Stimulated activated CD4-positive, alpha-beta T cell treated with anti-CD3 and anti-CD28 coated beads, Interleukin-15, amount 100 ng/mL, for 48 hours (primary cell): ENCODE measurements around the gene TMEM94.
"Not testable (repeated sequence)": the region's sequence is repeated elsewhere in the genome, so short reads cannot be mapped to it uniquely, and the experiment has no call there.

Experiments
- DNase-seq, 2 donors: peaks; one replicate each; pipeline ENCODE4 v3.0.0-alpha.2; 2020; ENCODE audit warnings: low read depth in 2 of 2

TMEM94 gene

DNA sequence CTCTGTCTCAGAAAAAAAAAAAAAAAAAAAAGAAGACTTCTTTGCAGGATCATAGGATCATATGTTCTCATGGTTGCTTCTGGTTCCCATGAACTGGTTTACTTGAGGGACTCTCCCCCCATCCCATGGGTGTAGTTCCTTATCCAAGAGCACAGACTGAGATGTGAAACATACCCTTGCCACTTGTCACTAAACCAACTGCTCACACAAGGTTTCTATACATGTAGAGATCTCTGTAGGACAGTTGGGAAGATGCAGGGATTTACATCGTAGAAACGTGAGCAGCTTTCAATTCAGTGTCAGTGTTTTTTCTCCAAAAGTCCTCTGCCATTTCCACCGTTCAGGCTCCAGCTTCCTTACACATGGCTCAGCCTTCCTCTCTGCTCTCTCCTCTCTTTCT is 11.1 kb upstream of the TMEM94 start:
- no peak for DNase-seq

DNA sequence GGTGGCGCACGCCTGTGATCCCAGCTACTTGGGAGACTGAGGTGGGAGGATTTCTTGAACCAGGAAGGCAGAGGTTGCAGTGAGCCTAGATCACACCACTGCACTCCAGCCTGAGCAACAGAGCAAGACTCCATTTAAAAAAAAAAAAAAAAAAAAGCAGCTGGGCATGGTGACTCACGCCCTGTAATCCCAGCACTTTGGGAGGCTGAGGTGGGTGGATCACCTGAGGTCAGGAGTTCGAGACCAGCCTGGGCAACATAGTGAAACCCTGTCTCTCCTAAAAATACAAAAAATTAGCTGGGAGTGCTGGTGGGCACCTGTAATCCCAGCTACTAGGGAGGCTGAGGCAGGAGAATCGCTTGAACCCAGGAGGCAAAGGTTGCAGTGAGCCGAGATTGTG is 10.5 kb upstream of the TMEM94 start:
- not testable (repeated sequence) for DNase-seq

DNA sequence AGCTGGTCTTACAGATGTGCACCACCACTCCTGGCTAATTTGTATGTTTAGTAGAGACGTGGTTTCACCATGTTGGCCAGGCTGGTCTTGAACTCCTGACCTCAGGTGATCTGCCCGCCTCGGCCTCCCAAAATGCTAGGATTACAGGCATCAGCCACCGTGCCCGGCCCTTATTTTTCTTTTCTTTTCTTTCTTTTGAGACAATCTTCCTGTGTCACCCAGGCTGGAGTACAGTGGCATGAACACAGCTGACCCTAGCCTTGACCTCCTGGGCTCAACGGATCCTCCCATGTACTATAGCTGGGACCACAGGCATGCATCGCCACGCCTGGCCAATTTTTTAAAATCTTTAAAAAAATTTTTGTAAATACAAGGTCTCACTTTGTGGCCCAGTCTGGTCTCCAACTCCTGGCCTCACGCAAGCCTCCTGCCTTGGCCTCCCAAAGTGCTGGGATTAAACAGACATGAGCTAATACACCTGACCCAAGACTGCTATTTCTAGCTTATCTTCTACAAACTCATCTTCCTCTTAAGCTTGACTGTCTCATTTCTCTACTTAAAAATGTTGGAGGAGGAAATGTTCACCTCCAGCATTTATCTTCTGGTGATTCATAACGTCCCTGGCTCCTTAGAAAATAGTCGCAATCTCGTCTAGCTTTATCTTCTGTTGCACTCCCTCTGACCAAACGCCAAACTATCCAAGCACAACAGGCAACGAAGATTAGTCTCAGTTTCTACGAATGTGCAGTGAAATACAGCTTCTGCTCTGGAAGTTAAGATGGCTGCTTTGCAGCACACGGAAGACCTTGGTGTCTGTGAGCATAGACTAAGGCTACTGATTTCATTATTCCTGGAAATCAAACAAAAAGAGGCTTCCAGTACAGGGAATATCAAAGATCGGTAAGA is 8.2 kb upstream of the TMEM94 start:
- DNase-seq = no peak

DNA sequence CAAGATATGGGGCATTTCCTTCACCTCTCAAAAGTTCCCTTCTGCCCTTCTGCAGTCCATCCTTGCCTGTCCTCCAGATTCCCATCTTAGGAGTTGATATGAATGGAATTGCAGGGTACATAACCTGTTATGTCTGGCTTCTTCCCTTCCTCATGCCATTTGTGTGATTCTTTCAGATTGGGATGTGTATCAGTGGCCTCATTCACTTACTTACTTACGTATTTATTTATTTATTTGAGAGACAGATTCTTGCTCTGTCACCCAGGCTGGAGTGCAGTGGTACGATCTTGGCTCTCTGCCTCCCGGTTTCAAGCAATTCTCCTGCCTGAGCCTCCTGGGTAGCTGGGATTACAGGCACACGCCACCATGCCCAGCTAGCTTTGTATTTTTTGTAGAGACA is 6.2 kb upstream of the TMEM94 start:
- DNase-seq = no peak

DNA sequence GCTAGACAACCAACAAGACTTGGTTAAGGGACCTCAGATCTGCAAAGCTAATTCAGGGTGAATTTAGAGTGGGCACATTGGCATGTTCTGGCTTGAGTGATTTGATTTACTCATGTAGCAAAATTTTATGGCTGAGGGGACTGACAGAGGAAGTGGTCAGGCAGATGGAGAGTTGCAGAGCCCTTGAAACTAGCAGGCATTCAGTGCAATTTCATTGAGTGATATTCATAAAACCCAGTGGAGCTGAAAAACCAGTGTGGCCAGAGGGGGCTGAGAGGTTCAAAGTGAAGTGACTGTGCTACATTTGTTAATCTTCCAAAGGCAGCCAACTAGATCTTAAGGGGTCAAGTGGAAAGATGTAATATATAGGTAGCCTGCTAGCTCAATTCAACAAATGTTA is 2.2 kb upstream of the TMEM94 start:
- DNase-seq = no peak

DNA sequence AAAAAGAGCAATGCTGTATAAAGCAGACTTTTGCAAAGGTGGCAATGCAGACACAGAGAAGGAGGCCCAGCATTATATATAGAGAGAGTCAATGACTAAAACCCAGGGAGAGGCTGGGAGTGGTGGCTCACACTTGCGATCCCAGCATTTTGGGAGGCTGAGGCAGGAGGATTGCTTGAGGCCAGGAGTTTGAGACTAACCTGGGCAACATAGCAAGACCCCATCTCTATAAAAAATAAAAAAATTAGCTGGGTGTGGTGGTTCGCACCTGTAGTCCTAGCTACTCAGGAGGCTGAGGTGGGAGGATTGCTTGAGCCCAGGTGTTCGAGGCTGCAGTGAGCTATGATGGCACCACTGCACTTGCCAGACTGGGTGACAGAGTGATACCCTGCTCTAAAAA is 1.8 kb upstream of the TMEM94 start:
- DNase-seq = not testable (repeated sequence)

DNA sequence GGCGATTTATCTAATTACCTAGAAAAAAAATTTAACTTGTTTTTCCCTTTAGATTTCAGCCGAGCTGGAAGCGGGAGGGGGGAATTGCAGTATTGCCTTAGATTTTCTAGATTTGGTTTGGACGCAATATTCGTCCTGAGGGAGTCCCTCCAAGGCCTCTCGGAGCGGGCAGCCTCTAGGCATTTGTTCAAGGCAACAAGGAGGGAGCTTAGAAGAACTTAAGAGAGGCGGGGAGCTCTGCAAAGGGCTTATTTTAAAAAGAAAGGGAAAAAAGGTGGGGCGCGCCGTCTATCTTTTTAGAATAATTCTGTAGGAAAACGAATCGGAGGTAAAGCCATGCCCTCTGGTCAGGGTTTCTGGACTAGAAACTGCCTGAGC is 407 bp upstream of the TMEM94 start:
- DNase-seq = no peak

DNA sequence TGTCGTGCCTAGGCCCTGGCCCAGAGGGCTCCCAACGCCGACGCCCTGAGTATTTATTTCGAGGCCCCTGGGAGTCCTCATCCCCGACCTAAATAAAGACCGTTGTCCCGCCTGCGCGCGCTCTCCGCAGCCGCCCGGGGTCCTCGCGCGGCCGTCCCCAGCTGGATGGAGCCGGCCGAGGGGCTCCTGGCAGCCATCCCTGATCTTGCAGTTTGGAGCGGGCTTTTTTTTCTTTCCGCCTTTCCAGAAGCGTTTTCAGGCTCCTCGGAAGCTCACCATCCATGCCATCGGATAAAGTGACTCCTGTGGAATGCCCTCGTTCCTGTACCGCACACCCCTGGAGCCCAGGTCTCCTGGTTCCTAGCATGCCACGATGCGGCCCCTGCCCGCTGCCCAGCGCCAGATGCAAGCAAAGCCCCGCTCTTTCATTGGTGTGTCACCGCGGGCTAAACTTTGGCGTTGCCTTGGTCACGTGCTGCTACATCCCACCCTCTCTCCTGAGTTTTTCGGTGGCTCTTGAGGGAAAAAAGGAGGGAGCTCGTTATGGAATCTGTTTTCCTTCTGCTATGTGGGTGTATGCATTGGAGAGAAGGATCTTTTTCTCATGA is 716 bp downstream of the TMEM94 start:
- no peak for DNase-seq

DNA sequence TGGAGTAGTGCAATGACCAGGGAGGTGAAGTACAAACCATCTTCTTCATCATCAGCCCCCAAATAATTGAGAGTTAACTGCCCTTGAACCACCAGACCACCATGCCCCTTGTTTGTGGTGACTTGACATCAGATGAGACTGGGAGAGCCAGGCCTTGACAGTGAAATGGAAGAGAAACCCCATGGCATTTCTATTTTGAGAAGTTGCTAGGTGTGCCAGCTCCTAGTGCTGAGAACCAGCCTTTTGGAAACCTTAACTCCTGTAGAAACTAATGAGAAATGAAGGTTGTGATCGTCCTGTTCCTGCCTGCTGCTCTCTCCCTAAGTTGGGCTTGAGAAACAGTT is 2.8 kb downstream of the TMEM94 start:
- DNase-seq = no peak

DNA sequence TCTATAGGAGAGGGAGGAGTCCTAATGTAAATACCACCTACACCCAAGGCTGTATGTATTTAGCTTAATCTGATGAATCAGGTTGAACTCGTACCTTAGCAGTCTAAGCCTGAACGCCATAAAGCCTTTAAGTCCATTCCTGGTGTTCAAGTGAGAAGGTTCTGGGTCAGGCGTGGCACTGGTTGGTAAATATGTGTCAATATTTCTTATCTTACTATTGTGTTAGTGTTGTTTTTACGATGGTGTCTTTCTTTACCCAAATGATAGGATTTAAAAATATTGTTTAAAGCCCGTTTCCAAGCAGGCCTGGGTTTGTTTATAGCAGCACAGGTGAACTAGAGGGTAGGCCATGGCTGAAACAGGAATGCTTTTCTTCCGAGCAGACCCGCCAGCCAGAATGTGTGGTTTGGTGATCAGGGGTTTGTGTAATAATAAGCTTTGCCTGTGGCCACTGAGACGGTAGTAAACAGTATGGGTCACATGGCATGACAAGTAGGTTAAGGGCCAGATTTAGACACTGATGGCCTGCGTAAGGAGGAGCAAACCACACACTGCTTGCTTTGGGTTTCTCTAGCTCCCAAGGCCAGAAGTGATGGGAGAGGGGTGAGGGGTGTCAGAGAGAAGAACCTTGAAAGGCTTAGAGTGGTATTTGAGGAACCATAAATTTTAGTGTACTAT is 3.3 kb downstream of the TMEM94 start:
- DNase-seq = no peak

DNA sequence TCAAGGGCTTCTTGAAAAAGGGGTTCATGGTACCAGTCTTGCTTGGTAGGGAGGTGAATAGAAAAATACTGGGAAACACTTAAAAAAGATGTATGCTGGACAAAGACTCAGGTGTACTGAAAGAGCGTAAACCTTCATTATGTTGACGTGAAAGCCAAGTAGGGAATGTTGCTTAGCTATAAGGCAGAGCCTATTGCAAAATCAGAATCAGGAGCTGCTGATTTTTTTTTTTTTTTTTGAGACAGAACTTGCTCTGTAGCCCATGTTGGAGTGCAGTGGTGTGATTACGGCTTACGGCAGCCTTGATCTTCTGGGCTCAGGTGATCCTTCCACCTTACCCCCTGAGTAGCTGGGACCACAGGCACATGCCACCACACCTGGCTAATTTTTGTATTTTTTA is 3.9 kb downstream of the TMEM94 start:
- DNase-seq = no peak

DNA sequence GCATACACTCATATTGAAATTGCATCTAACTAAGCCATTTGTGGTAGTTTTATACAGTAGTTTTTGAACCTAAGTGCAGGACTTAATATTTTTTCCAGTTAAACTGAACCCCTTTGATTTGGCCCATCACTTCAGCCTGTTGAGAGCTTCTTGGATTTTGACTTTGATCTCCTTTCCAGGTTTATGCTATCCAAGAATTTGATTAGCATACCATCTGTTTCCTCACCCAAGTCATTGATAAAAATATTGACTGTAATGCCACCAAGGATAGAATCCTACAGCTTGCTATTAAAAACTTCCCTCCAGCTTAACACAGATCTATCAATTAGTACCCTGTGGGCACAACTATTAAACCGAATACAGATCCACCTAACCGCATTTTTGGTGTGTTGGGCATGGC is 7.2 kb downstream of the TMEM94 start:
- no peak for DNase-seq

DNA sequence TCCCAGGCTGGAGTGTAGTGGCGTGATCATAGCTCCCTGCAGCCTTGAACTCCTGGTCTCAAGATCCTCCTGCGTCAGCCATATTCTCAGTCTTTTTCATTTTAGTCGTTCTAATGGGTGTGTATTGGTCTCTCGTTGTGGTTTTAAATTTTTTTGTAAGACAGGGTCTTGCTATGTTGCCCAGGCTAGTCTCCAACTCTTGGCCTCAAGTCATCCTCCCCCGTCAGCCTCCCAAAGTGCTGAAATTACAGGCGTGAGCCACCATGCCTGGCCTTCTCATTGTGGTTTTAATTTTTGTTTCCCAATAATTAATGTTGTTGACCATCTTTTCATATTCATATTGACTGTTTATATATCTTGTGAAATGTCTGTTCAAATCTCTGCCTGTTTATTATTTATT is 8.6 kb downstream of the TMEM94 start:
- no peak for DNase-seq

DNA sequence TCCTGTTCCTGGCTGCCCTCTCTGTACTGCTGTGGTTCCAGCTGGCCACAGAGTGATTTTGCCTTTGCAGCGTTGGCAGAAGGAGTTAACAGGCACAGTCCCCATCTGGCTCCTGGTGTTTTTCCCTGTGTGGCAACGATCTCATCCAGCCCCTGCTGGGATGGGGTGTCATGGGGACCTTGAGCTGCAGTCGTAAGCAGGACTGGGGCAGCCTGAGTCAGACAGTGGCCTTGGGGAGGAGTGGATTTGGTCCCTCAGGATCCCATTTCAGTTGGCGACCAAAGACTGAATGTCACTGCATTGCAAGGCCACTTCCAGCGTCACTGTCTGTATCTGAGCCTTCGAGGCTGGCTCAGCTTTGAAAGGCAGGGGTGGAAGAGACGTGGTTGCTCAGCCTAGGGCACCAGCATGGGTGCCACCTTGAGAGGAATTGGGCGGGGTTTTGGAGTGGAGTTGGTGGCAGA is 11.9 kb downstream of the TMEM94 start:
- no peak for DNase-seq

DNA sequence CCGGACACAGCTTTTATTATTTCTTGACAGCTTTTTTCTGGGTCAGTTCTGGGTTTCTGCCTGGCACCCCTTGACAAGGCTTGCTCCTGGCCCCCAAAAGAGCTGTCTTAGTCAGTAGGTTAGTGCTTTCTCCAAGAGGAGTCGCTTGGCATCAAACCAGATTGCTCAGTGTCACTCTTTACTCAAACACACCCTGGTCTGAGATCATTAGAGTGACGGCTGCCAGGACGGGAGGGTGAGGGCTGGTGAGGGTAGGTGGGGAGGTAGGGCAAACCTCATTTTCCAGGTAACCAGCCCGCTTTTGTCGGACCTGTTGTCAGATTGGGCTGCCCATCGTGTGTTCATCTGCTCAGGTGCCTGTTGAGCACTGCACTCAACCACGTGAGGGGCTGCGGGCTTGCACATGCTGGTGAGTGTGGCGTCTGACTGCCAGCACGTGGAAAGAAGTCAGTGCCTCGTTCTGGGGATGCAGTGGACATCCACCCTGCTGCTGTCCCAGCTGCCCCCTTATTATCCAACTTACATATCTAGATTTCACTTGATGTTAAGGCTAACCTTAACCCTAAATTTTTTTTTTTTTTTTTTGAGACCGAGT is 12.4 kb downstream of the TMEM94 start:
- DNase-seq = no peak

DNA sequence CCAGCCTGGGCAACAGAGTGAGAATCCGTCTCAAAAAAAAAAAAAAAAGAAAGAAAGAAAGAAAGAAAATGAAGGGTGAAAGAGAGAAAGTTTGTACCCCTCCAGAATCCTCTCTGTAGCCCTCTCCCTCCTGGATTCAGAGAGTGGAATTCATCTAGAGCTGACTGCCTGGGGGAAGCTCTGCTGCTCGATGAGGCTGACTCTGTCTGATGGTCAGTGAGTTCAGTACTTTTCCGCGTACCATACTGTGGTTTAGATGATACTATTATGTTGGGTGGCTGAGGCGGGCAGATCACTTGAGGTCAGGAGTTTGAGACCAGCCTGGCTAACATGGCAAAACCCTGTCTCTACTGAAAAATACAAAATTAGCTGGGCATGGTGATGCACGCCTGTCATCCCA is 14.8 kb downstream of the TMEM94 start:
- no peak for DNase-seq

DNA sequence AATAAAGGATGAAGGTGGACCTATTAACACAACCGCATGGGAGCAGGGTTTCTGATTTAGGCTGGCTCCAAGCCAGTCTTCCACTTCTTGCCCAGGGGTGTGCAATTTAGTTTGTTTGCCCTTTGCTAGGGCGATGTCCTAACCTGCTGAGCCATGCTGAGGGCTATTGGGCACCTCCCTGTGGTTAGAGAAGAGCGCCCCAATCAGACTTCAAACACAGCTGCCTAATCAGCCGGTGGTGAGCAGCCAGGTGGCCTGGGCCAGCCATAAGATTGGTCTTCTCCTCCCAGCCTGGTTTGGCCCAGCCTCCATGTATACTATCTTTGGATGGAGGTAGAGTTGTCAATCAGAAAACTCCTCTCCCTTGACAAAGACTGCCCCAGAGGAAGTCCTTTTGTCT is 15.7 kb downstream of the TMEM94 start:
- no peak for DNase-seq

DNA sequence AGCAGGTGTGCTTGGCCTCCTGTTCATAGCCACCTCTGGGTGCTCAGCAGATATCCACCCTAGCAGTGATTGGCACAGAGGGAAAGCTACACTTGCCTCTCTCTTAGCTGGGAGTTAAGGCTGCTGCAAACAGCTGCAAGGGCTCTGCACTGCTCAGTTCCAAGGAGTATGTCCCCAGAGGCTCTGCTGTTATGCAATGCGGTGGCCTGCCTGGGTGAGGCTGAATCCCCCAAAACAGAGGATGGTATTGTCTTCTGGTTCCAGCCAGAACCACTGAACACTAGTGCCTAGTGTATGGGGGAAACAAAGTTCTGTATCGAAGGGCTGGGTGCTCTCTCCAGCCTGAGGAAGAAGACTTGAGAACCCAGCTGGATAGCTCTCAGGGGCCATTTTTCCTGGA is 16.8 kb downstream of the TMEM94 start:
- DNase-seq = no peak

DNA sequence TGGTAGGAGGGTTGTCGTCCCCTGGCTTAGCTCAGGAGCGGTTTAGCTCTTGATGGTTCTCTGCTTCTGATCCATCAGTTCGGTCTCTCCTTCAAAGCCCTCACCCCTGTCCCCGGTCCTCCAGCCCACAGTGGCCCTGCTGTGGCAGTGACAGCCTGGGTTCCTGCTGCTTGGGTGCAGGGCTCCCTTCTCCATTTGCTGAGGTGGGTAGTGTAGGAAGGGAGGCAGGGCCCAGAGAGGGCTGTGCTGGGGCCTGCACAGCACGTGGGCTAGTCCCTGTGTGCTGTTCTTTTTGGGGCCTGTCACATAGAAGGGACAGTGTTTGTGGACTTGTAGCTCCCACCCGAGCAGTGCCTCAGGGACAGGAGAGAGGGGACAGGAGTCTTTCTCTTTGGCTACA is 18.3 kb downstream of the TMEM94 start:
- DNase-seq = no peak

DNA sequence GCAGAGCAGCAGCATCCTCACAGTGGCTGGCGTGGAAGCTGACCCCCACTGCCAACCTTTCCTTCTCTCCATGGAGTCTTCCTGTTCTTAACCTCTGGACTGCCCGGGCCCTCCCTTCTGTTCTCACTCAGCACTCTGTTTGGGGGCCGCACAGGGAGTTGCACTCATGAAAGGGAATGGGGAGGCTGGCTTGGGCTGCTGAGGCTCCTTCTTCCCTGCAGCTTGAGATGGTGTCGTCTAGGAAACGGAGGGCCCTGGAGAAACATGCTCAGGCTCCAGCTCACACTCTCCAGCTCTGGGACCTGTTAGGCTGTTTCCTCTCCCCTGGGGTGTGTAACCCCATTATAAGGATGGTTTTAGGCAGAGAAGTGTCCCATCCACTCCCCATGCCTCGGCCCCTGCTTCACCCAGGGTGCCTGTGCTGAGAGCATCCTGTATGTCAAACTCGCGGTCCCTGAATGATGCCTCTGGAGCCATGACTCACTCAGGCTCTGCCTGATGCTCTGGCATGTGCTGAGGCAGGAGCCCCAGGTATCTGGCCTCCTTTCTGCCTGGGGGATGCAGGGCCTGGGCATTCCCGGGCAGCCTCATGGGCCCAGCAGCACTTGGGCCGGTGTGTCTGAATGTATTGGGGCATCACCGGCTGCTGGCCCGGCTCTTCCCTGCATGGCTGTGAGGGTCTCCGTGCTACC is 18.9 kb downstream of the TMEM94 start:
- DNase-seq = no peak

DNA sequence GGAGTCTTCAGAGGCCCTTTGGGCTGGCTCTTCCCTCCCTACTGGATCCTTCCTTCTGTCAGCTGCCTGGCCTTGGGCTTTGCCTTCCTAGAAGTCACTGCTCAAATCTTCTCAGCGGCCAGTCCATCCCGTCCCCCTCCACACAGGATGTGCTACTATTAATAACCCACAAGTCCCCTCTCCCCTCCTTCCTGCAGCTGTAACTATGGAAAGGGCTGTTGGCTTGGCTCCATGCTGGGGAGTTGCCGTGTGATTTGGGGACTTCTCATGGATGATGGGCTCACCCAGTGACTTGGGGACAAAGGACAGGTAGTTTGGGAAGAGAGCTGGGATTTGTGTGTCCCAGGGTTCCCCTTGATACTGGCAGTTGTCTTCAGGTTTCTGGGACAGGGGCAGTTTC is 19.4 kb downstream of the TMEM94 start:
- DNase-seq = no peak

DNA sequence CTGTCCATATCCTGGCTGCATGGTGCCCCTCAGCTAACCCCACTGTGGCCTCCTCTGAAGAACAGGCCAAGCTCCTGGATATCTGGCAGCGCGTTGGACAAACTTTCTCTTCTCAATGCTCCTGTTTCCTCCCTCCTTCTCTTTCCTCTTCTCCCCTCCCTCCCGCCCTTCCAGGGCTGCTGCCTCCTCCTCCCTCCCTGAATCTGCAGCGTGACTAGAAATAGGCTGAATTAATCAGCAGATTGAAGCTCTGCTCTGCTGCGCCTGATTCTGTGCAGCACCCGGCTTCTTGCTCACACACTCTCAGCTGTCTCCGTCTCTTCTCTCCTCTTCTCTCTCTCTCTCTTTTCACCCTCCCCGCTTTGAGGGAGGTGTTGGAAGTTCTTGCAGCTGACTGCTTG is 19.8 kb downstream of the TMEM94 start:
- DNase-seq = no peak
